ENCODE results near the gene ABCA10. TPM values are rescaled to one million over a fixed set of nuclear protein-coding genes. Genes with fewer than 3 reads are reported as not detected.

Gene ABCA10
- total and polyA plus RNA-seq, 2 of the 8 experiments (the other 6 are each of a cell fraction or from before 2014, with no cell fraction given): not detected

DNA sequence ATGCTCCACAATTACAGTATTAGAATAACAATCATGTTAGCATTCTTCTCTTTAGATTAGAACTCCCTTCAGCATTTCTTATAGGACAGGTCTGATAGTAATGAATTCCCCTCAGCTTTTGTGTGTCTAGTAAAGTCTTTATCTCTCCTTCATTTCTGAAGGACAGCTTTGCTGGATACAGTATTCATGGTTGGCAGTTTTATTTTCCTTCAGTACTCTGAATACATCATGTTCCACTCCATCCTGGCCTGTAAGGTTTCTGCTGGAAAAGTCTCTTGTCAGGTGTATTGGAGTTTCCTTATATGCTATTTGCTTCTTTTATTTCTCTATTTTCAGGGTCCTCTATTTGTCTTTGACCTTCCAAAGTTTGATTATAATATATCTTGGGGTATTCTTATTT is 4.0 kb upstream of the ABCA10 start:
- no peak overlapping the region for H4K8ac ChIP-seq (ENCODE audit: extremely low read depth, insufficient read depth, low read length)
- H4K20me1 ChIP-seq (replicated peaks in 1 of 2; ENCODE audit: control insufficient read depth in 1 of 2, insufficient read depth in 2 of 2, low read length in 2 of 2): no peaks in the 10 kb centered on the region
- no peak overlapping the region for H2BK15ac ChIP-seq (ENCODE audit: low read length)
- DNase-seq (ENCODE audit: low read depth in 1 of 2, low spot score in 2 of 2) (no peak), FAIRE-seq (no peak)
- H4K91ac ChIP-seq (replicated peaks; ENCODE audit: insufficient read length, low read length): no peak overlapping the region
- H3K36me3 ChIP-seq (ENCODE audit: control insufficient read depth in 2 of 4, insufficient read depth in 4 of 4, low read length in 3 of 4): no peaks in the 10 kb centered on the region
- no peak overlapping the region for H3K4ac ChIP-seq (replicated peaks; ENCODE audit: insufficient read length, low read depth, low read length)
- no peak overlapping the region for H2BK12ac ChIP-seq (ENCODE audit: low read depth, low read length)
- CTCF ChIA-PET (ENCODE audit: partially characterized antibody): interaction anchor here (0.9 to 2.9 kb wide), 3 partner anchors 9 to 461 kb away, joined by 3 to 13 read pairs (median 4); no protein-coding TSS in a partner anchor
- no peak overlapping the region for H4K5ac ChIP-seq (ENCODE audit: insufficient read length, low read depth, low read length)
- H3K23me2 ChIP-seq (ENCODE audit: low read depth, low read length): no peaks in the 10 kb centered on the region
- H3K27ac ChIP-seq (ENCODE audit: low read depth, low read length): no peak overlapping the region
- no peak overlapping the region for H2BK20ac ChIP-seq (ENCODE audit: low read length)
- H3K27me3 ChIP-seq (replicated peaks in 1 of 4; ENCODE audit: control insufficient read depth in 3 of 4, extremely low read depth in 1 of 4, insufficient read depth in 3 of 4, low read length in 3 of 4): no peaks in the 10 kb centered on the region
- no peaks in the 10 kb centered on the region for H3K79me2 ChIP-seq (ENCODE audit: control insufficient read depth in 1 of 2, insufficient read depth in 2 of 2, low read length in 2 of 2)
- no peak overlapping the region for H3K14ac ChIP-seq (ENCODE audit: insufficient read length)
- no peak overlapping the region for H2AK5ac ChIP-seq (ENCODE audit: low read depth, low read length)
- no peak overlapping the region for H3K4me2 ChIP-seq (ENCODE audit: insufficient read depth in 1 of 2, low read depth in 2 of 2, low read length in 2 of 2)
- no peak overlapping the region for H3K18ac ChIP-seq (ENCODE audit: extremely low read depth, low read length)
- H3K56ac ChIP-seq (replicated peaks; ENCODE audit: insufficient read length, low read depth, low read length): no peak overlapping the region
- no peak overlapping the region for H2BK5ac ChIP-seq (ENCODE audit: low read depth, low read length)
- H3K9ac ChIP-seq (replicated peaks in 1 of 4; ENCODE audit: extremely low read depth in 1 of 4, low read depth in 3 of 4, low read length in 3 of 4): no peak overlapping the region
- no peaks in the 10 kb centered on the region for H3K9me3 ChIP-seq (ENCODE audit: insufficient read depth in 2 of 2, low read depth in 1 of 2, low read length in 1 of 2)
- no peak overlapping the region for H3K4me3 ChIP-seq (ENCODE audit: extremely low read depth in 1 of 4, insufficient read depth in 2 of 4, low read depth in 3 of 4, low read length in 4 of 4)
- no peaks in the 10 kb centered on the region for H3K4me1 ChIP-seq (replicated peaks in 1 of 4; ENCODE audit: control insufficient read depth in 3 of 4, insufficient read depth in 4 of 4, low read length in 3 of 4)
- no peak overlapping the region for H2BK120ac ChIP-seq (replicated peaks; ENCODE audit: low read depth, low read length)
- no peaks in the 10 kb centered on the region for H3K79me1 ChIP-seq (ENCODE audit: low read depth, low read length)
- POLR2A ChIA-PET (ENCODE audit: partially characterized antibody): no interaction called here
- H3K23ac ChIP-seq (ENCODE audit: insufficient read length): no peak overlapping the region
- no peak overlapping the region for H2AFZ ChIP-seq (ENCODE audit: low read length)
- TF ChIP-seq, protein P1, sequence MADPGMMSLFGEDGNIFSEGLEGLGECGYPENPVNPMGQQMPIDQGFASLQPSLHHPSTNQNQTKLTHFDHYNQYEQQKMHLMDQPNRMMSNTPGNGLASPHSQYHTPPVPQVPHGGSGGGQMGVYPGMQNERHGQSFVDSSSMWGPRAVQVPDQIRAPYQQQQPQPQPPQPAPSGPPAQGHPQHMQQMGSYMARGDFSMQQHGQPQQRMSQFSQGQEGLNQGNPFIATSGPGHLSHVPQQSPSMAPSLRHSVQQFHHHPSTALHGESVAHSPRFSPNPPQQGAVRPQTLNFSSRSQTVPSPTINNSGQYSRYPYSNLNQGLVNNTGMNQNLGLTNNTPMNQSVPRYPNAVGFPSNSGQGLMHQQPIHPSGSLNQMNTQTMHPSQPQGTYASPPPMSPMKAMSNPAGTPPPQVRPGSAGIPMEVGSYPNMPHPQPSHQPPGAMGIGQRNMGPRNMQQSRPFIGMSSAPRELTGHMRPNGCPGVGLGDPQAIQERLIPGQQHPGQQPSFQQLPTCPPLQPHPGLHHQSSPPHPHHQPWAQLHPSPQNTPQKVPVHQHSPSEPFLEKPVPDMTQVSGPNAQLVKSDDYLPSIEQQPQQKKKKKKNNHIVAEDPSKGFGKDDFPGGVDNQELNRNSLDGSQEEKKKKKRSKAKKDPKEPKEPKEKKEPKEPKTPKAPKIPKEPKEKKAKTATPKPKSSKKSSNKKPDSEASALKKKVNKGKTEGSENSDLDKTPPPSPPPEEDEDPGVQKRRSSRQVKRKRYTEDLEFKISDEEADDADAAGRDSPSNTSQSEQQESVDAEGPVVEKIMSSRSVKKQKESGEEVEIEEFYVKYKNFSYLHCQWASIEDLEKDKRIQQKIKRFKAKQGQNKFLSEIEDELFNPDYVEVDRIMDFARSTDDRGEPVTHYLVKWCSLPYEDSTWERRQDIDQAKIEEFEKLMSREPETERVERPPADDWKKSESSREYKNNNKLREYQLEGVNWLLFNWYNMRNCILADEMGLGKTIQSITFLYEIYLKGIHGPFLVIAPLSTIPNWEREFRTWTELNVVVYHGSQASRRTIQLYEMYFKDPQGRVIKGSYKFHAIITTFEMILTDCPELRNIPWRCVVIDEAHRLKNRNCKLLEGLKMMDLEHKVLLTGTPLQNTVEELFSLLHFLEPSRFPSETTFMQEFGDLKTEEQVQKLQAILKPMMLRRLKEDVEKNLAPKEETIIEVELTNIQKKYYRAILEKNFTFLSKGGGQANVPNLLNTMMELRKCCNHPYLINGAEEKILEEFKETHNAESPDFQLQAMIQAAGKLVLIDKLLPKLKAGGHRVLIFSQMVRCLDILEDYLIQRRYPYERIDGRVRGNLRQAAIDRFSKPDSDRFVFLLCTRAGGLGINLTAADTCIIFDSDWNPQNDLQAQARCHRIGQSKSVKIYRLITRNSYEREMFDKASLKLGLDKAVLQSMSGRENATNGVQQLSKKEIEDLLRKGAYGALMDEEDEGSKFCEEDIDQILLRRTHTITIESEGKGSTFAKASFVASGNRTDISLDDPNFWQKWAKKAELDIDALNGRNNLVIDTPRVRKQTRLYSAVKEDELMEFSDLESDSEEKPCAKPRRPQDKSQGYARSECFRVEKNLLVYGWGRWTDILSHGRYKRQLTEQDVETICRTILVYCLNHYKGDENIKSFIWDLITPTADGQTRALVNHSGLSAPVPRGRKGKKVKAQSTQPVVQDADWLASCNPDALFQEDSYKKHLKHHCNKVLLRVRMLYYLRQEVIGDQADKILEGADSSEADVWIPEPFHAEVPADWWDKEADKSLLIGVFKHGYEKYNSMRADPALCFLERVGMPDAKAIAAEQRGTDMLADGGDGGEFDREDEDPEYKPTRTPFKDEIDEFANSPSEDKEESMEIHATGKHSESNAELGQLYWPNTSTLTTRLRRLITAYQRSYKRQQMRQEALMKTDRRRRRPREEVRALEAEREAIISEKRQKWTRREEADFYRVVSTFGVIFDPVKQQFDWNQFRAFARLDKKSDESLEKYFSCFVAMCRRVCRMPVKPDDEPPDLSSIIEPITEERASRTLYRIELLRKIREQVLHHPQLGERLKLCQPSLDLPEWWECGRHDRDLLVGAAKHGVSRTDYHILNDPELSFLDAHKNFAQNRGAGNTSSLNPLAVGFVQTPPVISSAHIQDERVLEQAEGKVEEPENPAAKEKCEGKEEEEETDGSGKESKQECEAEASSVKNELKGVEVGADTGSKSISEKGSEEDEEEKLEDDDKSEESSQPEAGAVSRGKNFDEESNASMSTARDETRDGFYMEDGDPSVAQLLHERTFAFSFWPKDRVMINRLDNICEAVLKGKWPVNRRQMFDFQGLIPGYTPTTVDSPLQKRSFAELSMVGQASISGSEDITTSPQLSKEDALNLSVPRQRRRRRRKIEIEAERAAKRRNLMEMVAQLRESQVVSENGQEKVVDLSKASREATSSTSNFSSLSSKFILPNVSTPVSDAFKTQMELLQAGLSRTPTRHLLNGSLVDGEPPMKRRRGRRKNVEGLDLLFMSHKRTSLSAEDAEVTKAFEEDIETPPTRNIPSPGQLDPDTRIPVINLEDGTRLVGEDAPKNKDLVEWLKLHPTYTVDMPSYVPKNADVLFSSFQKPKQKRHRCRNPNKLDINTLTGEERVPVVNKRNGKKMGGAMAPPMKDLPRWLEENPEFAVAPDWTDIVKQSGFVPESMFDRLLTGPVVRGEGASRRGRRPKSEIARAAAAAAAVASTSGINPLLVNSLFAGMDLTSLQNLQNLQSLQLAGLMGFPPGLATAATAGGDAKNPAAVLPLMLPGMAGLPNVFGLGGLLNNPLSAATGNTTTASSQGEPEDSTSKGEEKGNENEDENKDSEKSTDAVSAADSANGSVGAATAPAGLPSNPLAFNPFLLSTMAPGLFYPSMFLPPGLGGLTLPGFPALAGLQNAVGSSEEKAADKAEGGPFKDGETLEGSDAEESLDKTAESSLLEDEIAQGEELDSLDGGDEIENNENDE (IDR thresholded peaks at IDR 0.05; ENCODE audit: insufficient replicate concordance, low read length): no peak
